AG20443 (cell line): ENCODE results near the gene SLC4A3.

Experiments
- DNase-seq: peaks from one replicate; pipeline ENCODE4 v3.0.0; 2012; ENCODE audit warnings: low spot score, mixed read lengths

The SLC4A3 gene

GRCh38 chr2:219633276-219634065 is 6.0 kb downstream of the SLC4A3 start:
- no peak for DNase-seq

DNA sequence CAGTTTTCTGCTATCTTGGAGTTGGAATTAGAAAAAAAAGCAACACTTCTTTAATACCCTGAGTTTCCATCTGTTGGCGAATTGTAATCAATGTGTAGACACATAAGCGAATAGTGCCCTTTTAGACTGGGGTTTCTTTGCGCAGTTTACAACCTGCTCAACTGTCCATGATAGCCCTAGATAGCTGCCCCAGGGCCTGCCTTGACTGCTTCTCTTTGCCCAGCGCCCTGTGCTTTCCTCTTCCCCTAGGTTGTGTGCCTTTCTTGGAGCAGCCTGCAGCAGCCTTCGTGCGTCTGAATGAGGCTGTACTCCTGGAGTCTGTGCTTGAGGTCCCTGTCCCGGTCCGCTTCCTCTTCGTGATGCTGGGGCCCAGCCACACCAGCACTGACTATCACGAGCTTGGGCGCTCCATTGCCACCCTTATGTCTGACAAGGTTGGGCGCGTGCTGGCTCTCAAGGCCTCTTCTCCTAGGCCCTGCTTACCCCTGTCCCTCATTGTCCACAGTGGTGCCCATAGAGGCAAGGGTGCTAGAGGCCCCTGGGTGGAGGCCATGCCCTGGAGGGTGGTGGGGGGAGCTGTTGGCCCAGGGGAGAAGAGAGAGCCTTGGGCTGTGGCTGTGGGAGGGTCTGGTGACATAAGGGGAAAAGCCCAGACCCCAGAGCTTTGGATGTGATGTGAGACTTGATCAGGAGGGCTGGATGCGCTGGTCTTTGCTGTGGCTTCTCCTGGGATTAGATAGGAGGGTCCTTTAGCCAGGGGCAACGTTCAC is 6.9 kb downstream of the SLC4A3 start:
- DNase-seq = no peak

GRCh38 chr2:219634951-219635751 is 7.7 kb downstream of the SLC4A3 start:
- DNase-seq = no peak

DNA sequence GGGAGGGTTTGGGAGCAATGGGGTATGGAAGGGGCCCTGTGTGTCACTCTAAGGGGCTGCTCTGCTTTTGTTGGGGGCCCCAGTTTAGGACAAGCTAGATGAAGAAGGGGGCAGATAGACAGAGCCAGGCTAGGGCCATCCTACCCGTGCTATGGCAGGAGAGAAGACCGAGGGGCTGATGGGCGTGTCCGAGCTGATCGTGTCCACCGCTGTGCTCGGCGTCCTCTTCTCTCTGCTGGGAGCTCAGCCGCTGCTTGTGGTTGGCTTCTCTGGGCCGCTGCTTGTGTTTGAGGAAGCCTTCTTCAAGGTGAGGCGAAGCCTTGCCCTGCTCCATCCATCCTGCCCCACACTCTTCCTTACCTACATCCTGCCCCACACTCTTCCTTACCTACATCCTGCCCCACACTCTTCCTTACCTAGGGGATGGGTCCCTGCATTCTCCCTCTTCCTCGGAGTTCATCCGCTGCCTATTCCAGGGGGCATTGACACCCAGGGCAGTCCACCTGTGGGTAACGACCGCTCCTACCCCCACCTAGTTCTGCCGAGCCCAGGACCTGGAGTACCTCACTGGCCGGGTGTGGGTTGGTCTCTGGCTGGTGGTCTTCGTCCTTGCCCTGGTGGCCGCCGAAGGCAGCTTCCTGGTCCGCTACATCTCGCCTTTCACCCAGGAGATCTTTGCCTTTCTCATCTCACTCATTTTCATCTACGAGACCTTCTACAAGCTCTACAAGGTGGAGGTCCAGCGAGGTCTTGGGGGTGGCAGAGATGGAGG is 8.9 kb downstream of the SLC4A3 start:
- no peak for DNase-seq

DNA sequence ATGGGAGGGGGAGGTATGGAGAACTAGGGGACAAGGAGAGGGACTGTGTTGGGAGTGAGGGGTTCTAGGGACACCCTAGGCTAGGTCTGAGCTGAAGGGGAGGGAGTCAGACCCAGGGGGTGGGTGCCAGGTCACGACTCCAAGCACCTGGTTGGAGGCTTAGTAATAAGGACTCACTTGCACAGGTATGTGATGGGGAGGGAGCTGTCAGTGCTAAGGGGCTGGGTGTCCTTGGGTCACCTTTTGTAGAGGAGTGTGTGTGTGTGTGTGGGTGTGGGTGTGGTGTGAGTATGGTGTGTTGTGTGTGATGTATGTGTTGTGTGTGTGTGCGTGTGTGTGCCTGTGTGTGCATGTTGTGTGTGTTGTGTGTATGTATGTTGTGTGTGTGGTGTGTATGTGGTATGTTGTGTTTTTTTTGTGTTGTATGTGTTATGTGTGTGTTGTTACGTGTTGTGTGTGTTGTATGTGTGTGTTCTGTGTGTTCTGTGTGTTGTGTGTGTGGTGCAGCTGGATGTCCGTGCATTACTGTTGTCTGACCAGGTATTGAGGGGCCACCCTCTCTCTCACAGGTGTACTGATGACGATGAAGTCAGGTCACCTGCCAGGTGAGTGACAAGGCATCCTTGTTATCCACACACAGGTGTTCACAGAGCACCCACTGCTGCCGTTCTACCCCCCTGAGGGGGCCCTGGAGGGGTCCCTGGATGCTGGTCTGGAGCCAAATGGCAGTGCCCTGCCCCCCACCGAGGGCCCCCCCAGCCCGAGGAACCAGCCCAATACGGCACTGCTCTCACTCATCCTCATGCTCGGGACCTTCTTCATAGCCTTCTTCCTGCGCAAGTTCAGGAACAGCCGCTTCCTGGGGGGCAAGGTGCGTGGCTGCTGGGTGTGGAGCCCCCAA is 9.8 kb downstream of the SLC4A3 start:
- DNase-seq = peak; percentile 7

- no peak for DNase-seq
Observed at GRCh38 chr2:219637842-219638185, 10.4 kb downstream of the SLC4A3 start.

GRCh38 chr2:219638217-219638947 is 11.0 kb downstream of the SLC4A3 start:
- DNase-seq = no peak

GRCh38 chr2:219638948-219639755 is 11.7 kb downstream of the SLC4A3 start:
- DNase-seq = peak; percentile 73

- no peak for DNase-seq
Observed at GRCh38 chr2:219641390-219642068, 14.1 kb downstream of the SLC4A3 start.

- DNase-seq = no peak
Observed at GRCh38 chr2:219642069-219642454, 14.6 kb downstream of the SLC4A3 start.

DNA sequence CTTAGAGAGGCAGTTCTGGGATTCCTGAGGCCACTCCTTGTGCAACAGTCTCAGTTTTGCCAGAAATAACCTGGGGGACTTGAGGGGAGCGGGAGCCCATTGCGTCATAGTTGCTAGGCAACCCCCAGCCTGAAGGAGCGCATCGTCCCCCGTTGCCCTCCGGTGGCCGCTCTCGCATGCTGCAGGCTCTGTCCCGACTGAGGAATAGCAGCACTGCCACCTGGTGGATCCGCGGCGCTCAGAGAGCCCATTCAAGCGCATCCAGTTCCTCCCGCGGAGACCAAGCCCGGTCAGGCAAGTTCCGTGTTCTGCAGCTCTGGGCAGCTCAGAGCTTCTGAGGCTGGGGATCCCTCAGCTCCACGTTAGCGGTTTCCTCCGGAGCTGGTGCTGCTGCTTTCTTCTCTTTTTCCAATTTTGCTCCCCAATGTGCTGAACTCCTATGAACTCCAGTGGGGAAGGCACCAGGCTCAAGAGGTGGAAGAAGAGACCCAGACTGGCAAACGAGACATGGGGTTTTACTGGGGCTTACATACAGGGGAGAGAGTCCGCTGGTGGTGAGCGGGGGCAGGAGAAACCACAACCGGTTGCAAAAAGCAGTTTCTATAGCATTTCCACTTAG is 15.1 kb downstream of the SLC4A3 start:
- DNase-seq = peak; percentile 97

DNA sequence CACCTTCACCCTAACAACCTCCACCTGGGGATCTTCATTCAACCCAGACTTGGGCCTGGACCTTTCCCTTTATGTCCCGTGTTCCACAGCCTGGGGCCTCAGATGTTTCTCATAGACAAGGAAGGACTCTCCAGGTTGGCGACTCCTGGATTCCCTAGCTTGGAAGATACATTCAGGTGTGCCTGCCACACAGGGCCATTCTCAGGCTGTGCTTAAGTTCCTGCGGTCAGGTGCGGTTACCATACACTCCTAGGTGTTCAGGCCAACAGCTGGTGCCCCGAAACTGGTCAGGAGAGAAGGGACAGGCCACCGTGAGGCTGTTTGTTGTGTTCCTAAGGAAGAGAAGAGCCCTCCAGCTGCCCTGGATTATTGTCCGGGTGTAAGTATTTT is 15.6 kb downstream of the SLC4A3 start:
- DNase-seq = no peak

DNA sequence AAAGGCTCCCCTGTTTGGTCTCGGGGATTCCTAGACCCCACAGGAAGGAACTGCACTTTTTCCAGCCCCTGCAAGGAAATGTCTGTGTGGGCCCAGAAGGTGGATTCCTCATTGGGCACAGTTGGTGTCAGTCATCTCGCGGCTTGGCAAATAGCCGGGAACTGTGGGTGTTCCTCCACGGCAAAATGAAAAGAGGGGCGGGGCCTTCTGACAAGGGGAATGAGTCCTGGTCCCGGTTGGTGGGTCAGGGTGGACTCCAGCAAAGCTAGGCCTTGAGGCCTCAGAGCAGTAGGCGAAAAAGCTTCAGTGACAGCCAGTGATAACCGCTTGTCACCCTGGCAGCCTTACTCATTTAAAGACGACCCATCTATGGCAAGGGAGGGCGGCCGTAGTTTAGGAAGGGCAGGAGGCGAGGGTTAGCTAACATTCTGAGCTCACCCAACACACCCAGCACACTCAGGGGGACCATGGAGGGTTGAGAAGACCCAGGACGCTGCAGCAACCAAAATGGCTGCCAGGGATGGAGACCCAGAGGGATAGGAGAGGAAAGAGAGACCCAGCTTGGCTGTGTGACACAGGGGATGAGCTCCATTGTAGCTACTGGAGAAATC is 16.5 kb downstream of the SLC4A3 start:
- DNase-seq = no peak

DNA sequence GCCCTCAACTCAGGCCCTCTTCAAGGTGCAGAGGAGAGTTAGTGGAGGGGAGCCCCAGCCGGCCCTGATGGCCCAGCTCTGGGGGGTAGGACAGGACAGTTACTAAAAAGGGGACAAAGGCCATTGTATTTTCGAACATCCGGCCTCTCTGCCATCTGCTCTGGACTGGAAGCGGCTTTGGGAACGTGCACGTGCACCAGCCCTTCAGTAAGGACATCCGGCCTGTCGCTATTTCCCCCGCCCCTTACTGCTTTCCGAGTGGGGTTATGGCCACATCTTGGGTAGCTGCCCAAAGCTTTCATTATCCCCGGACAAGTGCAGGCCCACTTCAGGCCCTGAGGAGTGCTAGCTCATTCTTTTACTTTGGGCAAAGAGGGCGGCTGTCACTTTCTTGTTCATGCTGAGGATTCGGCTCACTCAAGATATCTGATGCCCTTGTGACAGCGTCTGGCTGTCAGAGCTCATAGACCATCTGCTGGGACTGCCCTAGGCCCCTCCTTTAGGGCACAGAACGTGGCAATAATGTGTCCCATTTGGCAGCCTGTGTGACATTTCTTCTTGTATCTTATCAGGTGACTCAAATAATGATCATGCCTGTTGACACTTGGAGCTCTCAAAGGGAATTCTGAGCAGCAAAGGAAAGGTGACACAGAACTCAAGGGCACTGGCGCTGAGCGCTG is 17.5 kb downstream of the SLC4A3 start:
- DNase-seq = no peak

DNA sequence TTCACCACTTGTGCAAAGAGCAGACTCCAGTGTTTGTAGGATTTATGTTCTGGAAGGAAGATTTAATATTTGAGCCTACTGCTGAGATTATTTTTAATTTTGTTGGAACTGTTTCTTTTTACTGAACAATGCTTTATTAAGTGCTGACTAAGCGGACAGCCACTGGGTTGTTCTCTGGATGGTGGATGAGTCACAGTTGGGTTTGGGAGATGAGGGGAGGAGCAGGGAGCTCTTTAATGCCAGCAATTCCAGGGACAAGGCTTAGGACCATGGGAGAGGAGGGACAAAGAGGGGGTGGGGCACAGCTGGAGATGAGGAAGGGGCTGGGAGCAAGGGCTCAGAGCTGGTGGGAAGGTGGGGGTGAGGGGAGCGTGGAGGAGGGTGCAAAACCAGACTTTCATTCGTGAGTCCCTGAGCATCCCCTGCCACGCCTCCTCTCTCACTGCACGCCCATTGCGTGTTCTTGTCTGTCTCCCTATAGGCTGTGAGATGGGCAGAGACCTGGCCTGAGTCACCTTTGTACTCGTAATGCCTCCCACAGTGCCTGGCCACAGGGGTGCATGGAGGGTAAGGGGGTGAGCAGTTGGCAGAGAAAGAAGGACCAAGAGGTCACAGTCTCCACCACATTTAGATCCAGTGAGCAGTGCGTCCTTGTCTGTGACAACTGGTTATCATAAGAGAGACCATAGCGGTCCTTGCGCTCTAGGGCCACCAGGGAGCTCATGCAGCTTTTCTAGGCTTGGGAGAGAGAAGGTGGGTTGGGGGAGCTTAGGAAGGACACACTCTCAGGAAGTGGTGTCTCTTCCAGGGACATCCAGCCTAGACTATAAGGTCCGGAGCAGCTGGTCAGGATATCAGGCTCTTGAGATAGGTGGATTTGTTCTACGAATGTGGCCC is 18.4 kb downstream of the SLC4A3 start:
- peak; percentile 87 for DNase-seq

- no peak for DNase-seq
Observed at GRCh38 chr2:219648176-219648575, 20.7 kb downstream of the SLC4A3 start.
